LNCaP clone FGC (cell line): ENCODE data around the gene PLAU.

ENCODE experiments used
- DNase-seq: peaks from one replicate; pipeline ENCODE4 v3.0.0-alpha.2; 2011; ENCODE audit warnings: low read depth
- H3K4me3 ChIP-seq: 2 replicates; pipeline ENCODE4 v1.5.1; 2011; ENCODE audit warnings: mild to moderate bottlenecking, low read depth, low read length, control low read depth
- TF ChIP-seq, protein P1 (sequence below): IDR thresholded peaks from 2 replicates; pipeline ENCODE4 v1.5.1; 2012; ENCODE audit warnings: mild to moderate bottlenecking; ENCODE audit not compliant: control insufficient read depth, insufficient read depth; ENCODE audit errors: extremely low read depth

Gene PLAU

DNA sequence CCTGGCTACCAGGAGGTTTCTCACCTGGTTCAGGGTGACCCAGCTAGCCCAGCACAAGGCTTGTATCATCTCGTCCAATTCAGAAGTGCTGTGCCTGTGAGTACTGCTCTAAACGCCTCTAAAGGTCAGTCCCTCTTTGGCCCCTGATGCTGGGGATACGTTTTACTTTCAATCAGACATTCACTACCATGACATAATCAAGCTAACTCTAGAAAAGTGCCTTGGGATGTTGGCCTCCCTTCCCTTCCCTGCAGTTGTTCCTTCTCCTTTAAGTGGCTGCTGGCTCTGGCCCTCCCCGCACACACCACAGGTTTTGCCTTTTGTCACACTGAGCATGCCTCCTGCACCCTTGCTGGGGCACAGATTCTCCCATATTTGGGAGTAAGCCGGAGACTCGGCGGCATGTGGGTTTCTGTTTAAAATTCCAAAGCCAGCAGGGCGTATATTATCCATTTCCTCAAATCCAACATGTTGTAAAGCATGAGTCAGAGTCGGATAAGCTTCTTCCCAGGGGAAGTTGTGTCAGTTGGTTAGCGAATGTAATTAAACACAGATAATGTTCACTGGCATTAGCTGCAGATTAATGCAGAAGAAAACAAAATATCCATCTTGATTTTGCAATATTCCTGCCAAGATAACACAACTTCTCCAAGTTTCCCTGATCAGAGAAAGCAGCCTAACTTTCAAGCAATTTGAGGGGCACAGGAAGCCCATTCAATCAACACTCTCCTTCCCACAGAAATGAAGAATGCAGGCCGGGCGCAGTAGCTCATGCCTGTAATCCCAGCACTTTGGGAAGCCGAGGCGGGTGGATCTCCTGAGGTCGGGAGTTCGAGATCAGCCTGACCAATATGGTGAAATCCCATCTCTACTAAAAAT, 55.2 kb downstream of the PLAU start:
- H3K4me3 ChIP-seq: no peak overlapping the region
- no peak for DNase-seq
- TF ChIP-seq, protein P1, sequence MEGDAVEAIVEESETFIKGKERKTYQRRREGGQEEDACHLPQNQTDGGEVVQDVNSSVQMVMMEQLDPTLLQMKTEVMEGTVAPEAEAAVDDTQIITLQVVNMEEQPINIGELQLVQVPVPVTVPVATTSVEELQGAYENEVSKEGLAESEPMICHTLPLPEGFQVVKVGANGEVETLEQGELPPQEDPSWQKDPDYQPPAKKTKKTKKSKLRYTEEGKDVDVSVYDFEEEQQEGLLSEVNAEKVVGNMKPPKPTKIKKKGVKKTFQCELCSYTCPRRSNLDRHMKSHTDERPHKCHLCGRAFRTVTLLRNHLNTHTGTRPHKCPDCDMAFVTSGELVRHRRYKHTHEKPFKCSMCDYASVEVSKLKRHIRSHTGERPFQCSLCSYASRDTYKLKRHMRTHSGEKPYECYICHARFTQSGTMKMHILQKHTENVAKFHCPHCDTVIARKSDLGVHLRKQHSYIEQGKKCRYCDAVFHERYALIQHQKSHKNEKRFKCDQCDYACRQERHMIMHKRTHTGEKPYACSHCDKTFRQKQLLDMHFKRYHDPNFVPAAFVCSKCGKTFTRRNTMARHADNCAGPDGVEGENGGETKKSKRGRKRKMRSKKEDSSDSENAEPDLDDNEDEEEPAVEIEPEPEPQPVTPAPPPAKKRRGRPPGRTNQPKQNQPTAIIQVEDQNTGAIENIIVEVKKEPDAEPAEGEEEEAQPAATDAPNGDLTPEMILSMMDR: no peak

DNA sequence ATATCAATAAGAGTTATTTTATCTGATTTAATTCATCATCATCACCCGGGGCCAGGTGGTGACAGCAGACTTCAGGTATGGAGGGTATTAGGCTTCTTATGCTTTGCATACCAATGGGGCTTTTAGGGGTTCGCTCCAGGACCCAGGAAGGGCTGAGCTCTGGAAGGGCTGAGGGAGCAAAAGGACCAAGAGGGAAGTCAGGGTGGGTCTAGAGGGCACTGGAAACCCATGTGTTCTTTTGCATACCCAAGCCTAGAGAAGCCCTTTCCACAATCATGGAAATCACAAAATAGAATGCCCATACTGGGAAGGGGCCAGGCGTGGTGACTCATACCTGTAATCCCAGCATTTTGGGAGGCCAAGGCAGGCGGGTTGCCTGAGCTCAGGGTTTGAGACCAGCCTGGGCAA, 56.1 kb downstream of the PLAU start:
- no peak overlapping the region for H3K4me3 ChIP-seq
- no peak for DNase-seq
- TF ChIP-seq, protein P1: no peak
